WERI-Rb-1 (cell line): Measurements from ENCODE around the gene JPH3.

Experiments
- DNase-seq: peaks from one replicate; pipeline ENCODE4 v3.0.0-alpha.2; 2020
- H3K27ac ChIP-seq: fragments of 250-450 bp; sonication (Bioruptor Pico); 2 replicates; pipeline ENCODE4 v1.5.1; 2020; ENCODE audit warnings: mild to moderate bottlenecking, moderate library complexity
- H3K27me3 ChIP-seq: fragments of 250-450 bp; sonication (Bioruptor Pico); 2 replicates; pipeline ENCODE4 v1.5.1; 2021; ENCODE audit warnings: mild to moderate bottlenecking, low read depth, moderate library complexity; ENCODE audit not compliant: insufficient read depth, severe bottlenecking
- H3K36me3 ChIP-seq: fragments of 250-450 bp; sonication (Bioruptor Pico); 2 replicates; pipeline ENCODE4 v1.5.1; 2020; ENCODE audit warnings: mild to moderate bottlenecking, moderate library complexity
- H3K4me3 ChIP-seq: 2 replicates; pipeline ENCODE4 v1.5.1; 2011; ENCODE audit warnings: low read depth, mild to moderate bottlenecking, control low read depth, low read length
- H3K9me3 ChIP-seq: fragments of 250-450 bp; sonication (Bioruptor Pico); 2 replicates; pipeline ENCODE4 v1.5.1; 2021; ENCODE audit warnings: mild to moderate bottlenecking, moderate library complexity; ENCODE audit not compliant: severe bottlenecking
- CTCF ChIP-seq: IDR thresholded peaks from 2 replicates; pipeline ENCODE4 v1.5.1; 2011; ENCODE audit warnings: low read depth, mild to moderate bottlenecking, control low read depth, inconsistent platforms, low read length

The JPH3 gene

GRCh38 chr16:87621550-87621829 lies 19.2 kb downstream of the JPH3 start:
- no peak for TF ChIP-seq CTCF
- no peaks in the 10 kb centered on the region for H3K9me3 ChIP-seq
- no peaks in the 10 kb centered on the region for H3K27me3 ChIP-seq
- no peak for DNase-seq
- no peak overlapping the region for H3K4me3 ChIP-seq
- no peak overlapping the region for H3K27ac ChIP-seq
- no peaks in the 10 kb centered on the region for H3K36me3 ChIP-seq

- TF ChIP-seq CTCF, result no peak
- H3K4me3 ChIP-seq, result no peak overlapping the region
- H3K27ac ChIP-seq, result no peak overlapping the region
- H3K27me3 ChIP-seq, result no peaks in the 10 kb centered on the region
- H3K36me3 ChIP-seq, result no peaks in the 10 kb centered on the region
- H3K9me3 ChIP-seq, result no peaks in the 10 kb centered on the region
- DNase-seq, result no peak
Observed at GRCh38 chr16:87621976-87622713, 19.8 kb downstream of the JPH3 start.

GRCh38 chr16:87622756-87623319 lies 20.5 kb downstream of the JPH3 start:
- H3K27ac ChIP-seq, result no peak overlapping the region
- no peak overlapping the region for H3K4me3 ChIP-seq

GRCh38 chr16:87625241-87625797 lies 23.0 kb downstream of the JPH3 start:
- no peaks in the 10 kb centered on the region for H3K9me3 ChIP-seq
- H3K27ac ChIP-seq, result no peak overlapping the region
- TF ChIP-seq CTCF, result no peak
- H3K4me3 ChIP-seq, result no peak overlapping the region
- H3K27me3 ChIP-seq, result no peaks in the 10 kb centered on the region
- DNase-seq, result no peak
- no peaks in the 10 kb centered on the region for H3K36me3 ChIP-seq

More at GRCh38 chr16:87622756-87623319, 20.5 kb downstream of the JPH3 start:
- Histone ChIP-seq H3K27me3 (no peaks in the 10 kb centered on the region), H3K36me3 (no peaks in the 10 kb centered on the region), H3K9me3 (no peaks in the 10 kb centered on the region)
- DNase-seq, result no peak
- TF ChIP-seq CTCF, result no peak

- Histone ChIP-seq H3K4me3 (no peak overlapping the region), H3K9me3 (no peaks in the 10 kb centered on the region), H3K36me3 (no peaks in the 10 kb centered on the region), H3K27ac (no peak overlapping the region), H3K27me3 (no peaks in the 10 kb centered on the region)
- no peak for DNase-seq
- TF ChIP-seq CTCF, result no peak
Observed at GRCh38 chr16:87626401-87626800, 24.1 kb downstream of the JPH3 start.
